ENCODE measurements around the gene ADGRG1.
A peak's percentile ranks its signal among the peaks of the same experiment; 100 is the strongest.

Gene ADGRG1

GRCh38 chr16:57618296-57619132, 9.9 kb upstream of the ADGRG1 start:
- peak overlapping the region; percentile 87 for H3K27ac ChIP-seq
- TF ChIP-seq CTCF (conservative IDR thresholded peaks at IDR 0.05) = no peak

- TF ChIP-seq CTCF (conservative IDR thresholded peaks at IDR 0.05) = no peak
- H3K27ac ChIP-seq = peak overlapping the region; percentile 87
Observed at GRCh38 chr16:57619133-57619605, 9.3 kb upstream of the ADGRG1 start.

- peak overlapping the region; percentile 87 for H3K27ac ChIP-seq
Observed at GRCh38 chr16:57619606-57620334, 8.7 kb upstream of the ADGRG1 start.

GRCh38 chr16:57620335-57621231, 7.8 kb upstream of the ADGRG1 start:
- TF ChIP-seq CTCF (conservative IDR thresholded peaks at IDR 0.05) = no peak
- H3K27ac ChIP-seq = peak overlapping the region; percentile 87

More at GRCh38 chr16:57619606-57620334, 8.7 kb upstream of the ADGRG1 start:
- no peak for TF ChIP-seq CTCF (conservative IDR thresholded peaks at IDR 0.05)

GRCh38 chr16:57621521-57622271, 6.7 kb upstream of the ADGRG1 start:
- peak overlapping the region; percentile 87; the same call in 1 of the 2 replicates for H3K27ac ChIP-seq
- no peak for TF ChIP-seq CTCF (conservative IDR thresholded peaks at IDR 0.05)

GRCh38 chr16:57622361-57623250, 5.8 kb upstream of the ADGRG1 start:
- H3K27ac ChIP-seq = no peak overlapping the region; the same call in 1 of the 2 replicates
- TF ChIP-seq CTCF (conservative IDR thresholded peaks at IDR 0.05) = no peak

Measured in VCaP (cell line).